Measurements from ENCODE around the gene SP1.
"Not testable (repeated sequence)": the region's sequence is repeated elsewhere in the genome, so short reads cannot be mapped to it uniquely, and the experiment has no call there.

SP1 gene

DNA sequence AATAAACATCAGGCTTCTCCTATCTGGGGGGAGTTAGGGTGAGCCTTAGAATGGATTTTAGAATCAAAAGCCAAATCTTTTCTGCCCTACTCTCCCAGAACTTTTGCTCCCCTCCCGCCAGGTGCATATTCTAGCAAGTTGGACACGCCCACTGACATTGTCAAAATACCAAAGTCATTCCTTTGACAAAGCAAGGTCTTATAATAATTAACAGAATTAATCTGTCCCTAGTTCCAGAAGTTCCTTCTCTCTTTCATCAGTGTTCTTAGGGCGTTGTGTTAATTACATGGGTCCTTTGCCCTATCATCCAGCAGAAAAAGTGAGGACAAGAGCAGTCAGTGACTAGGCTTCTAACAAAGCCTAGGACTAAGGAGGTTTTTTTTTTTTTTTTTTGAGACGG, 64.0 kb downstream of the SP1 start:
- no peak for DNase-seq (ENCODE audit: insufficient read length, low spot score)
- no peak for FAIRE-seq

DNA sequence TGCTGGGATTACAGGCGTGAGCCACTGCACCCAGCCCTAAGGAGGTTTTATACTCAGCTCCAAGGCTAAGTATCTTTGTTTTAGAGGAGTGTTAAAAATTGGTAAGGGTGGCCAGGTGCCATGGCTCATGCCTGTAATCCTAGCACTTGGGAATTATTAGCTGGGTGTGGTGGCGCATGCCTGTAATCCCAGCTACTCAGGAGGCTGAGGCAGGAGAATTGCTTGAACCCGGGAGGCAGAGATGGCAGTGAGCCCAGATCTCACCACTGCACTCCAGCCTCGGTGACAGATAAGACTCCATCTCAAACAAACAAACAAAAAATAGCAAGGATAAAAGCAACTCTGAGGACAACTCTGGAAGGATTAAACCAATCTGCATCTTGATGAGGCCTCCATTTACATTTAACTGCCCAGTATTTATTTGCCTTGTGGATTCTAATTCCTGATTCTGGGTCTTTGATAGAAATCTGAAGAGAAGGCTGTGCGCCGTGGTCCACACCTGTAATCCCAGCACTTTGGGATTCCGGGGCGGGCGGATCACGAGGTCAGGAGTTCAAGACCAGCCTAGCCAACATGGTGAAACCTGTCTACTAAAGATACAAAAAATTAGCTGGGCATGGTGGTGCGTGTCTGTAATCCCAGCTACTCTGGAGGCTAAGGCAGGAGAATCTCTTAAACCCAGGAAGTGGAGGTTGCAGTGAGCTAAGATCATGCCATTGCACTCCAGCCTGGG, 64.8 kb downstream of the SP1 start:
- not testable (repeated sequence) for DNase-seq (ENCODE audit: insufficient read length, low spot score); FAIRE-seq

DNA sequence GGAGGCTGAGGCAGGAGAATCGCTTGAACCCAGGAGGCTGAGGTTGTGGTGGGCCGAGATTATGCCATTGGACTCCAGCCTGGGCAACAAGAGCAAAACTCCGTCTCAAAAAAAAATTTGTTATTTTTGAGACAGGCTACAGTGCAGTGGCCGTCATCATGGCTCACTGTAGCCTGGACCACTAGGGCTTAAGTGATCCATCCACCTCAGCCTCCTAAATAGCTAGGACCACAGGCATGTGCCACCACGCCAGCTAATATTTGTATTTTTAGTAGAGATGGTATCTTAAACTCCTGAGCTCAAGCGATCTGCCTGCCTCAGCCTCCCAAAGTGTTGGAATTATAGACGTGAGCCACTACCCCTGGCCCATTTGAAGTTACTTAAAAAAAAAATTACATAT, 71.0 kb downstream of the SP1 start:
- FAIRE-seq (no peak), DNase-seq (ENCODE audit: insufficient read length, low spot score) (no peak)

DNA sequence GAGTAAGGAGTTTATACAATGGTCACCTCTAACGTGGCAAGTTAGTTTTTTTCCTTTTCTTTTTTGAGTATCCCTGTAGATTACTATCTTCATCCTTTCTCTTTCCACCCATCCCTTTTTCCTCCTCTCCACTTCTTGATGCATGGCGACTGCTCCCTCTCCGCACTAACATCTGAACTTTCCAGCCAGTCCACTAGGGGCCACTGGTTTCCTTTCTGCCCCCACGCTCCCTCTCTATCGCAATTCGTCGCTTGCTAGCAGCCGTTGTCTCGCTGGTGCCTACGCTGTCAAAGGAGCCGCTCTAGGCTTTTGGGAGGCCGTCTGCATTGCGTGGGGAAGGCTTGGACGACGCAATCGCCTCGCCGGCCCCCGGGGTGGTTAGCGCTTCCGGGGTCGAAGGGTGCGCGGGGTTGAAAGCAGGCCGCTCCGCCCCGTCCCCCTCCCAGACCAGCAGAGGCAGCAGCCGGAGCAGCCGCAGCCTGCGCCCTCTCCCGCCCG, 71.7 kb downstream of the SP1 start, which contains the start of gene PCBP2:
TSS of gene PCBP2 (plus strand) at position 442 of the 498 bp plus-strand sequence. CDS start 2,699 bp downstream, outside the sequence.
- peak; percentile 93 for DNase-seq (ENCODE audit: insufficient read length, low spot score)
- peak; percentile 95 for FAIRE-seq

DNA sequence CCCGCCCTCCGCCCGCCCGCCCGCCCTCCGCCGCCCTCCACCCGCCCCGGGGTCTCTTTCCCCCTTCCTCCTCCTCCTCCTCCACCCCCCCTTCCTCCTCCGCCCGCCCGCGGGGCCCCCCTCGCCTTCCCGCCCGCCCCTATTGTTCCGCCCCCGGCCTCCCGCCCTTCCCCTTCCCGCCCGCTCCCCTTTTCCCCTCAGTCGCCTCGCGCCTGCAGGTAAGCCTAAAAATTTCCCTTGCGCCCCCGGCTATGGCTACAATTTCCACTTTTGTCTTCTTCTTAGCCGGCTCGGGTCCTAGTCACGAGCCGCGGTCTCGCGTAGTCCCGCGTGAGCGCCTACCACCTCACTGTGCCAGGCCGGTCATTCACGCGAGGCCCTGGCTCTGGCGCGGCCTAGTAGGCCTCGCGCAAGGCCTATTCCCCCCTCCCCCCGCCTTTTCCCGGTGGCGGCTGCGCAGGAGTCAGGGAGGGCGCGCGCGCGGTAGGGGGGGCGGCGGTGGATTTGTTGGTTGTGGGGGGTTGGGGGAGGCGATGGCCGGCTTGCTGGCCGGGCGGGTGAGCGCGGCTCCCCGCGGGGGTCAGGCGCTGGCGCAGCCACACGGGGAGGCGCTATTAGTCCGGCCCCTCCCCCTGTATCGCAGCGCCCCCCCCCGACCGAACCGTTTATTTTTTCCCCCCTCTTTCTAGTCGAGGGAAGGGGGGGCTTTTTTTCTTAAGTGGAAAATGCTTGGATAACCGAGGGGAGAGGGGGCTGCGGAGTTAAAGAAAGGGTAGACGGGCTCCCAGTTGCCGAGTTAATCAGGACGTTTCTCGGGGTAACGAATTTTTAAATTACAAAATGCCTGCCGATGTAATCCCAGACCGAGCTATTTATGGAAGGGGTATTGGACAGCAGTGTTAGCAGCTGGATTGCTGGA, 72.4 kb downstream of the SP1 start:
- FAIRE-seq (no peak), DNase-seq (ENCODE audit: insufficient read length, low spot score) (peak; percentile 63)

DNA sequence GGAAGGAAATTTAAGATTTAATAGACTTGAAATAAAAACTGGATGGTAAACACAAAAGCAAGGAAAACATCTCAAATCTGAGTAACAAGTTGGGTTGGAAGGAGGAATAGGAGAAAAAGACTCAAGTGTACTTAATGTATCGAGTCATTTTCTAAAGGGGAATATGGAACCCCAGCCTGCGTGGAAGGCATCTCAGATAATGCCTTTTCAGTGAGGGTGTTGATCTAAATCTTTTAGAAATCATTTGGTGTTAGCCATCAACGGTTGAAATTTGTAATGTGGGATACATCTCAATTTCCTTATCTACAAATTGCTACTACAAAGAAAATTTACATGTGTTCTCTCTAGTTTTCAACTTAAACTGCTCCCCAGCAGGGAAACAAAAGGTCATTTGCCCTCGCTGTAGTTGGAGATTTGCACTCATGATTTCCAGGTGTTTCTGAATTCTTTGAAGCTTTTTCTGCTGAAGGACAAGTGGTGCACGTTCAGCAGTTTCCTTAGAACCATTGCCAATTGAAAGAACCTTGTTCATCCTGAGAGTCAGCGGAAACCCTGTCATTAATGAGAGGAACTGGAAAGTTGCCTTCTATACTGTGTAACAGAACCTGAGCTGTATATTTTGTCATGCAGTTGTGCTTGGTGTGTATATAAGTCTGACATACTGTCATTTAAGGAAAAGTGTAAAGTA, 74.1 kb downstream of the SP1 start:
- FAIRE-seq, result no peak
- no peak for DNase-seq (ENCODE audit: insufficient read length, low spot score)

DNA sequence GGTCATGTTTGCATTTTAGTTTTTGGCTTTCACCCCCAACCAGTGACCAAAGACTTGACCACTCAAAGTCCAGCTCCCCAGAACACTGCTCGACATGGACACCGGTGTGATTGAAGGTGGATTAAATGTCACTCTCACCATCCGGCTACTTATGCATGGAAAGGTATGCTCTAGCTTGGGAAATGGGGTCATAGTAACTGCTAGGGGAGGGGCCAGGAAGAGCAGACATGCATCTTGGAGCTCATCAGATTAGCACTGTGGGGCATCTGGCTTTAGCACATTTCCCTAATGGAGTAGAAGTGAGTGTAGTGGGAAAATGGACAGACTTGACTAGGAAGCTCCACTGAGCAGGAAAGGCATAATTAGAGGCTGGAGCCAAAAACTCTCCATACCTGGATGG, 74.7 kb downstream of the SP1 start:
- FAIRE-seq (no peak), DNase-seq (ENCODE audit: insufficient read length, low spot score) (no peak)

DNA sequence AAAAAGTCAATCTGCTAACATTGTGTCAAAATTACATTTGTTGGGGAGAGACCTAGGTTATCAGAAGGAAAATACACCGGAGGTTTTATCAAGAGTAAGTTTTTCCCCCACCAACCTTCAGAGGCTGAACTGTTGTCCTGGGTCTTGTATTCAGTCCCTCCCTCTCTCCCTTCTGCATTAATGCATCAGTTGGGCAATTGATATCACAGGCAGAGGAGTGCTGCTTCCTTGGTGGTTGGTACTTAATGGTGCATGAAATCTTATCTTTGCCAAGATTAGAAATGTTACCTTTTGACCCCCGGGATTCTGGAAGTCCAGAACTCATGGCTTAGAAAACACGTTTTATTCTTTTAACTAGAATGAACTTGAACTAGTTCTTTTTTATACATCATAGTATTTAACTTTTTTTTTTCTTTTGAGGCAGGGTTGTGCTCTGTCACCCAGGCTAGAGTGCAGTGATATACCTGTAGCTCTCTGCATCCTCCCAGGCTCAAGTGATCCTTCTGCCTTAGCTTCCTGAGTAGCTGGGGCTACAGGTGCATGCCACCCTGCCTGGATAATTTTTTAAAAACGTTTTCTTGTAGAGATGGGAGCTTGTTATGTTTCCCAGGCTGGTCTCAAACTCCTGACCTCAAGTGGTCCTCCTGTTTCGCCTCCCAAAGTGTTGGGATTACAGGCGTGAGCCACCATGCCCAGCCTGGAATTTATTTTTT, 76.8 kb downstream of the SP1 start:
- DNase-seq (ENCODE audit: insufficient read length, low spot score) (no peak), FAIRE-seq (no peak)

DNA sequence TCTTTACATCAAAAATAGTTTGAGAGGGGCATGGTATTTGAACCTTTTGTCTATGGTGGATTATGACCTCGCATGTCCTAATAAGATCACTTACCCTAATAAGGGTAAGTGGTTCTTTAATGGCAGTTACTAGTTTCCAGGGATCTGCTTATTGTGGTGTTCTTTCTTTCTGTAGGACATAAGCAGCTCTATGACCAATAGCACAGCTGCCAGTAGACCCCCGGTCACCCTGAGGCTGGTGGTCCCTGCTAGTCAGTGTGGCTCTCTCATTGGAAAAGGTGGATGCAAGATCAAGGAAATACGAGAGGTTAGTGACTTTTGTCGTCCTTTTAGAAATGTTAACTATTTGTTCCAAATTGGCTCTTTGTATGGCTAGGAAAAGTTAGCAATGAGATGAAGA, 79.1 kb downstream of the SP1 start:
- no peak for FAIRE-seq
- no peak for DNase-seq (ENCODE audit: insufficient read length, low spot score)

DNA sequence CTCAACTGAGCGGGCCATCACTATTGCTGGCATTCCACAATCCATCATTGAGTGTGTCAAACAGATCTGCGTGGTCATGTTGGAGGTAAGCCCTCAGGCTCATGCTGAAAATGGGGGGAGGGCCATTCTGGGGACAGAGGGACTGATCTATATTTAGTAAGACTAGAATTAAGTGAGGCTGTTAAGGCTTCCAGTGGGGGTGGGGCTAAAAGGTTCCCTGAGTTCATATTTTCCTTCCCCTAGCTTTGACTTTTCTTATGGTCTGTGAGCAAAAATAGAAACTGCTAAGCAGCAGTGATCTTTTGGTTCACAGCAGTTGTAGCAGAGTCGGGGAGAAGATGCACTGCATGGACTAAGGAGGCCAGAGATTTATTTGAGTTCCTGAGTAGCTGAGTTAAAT, 81.1 kb downstream of the SP1 start:
- FAIRE-seq (no peak), DNase-seq (ENCODE audit: insufficient read length, low spot score) (no peak)

DNA sequence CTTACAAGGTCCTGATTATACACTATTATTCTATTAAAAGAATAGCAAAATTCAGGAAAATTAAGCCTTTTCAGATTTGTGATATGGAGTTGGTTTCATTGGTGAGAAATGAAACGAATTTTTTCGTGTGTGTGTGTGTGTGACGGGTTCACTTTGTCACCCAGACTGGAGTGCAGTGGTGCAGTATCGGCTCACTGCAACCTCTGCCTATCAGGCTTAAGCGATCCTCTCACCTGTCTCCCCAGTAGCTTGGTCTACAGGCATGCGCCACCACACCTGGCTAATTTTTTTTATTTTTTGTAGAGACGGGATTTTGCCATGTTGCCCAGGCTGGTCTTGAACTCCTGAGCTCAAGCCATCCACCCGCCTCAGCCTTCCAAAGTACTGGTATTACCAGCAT, 81.6 kb downstream of the SP1 start:
- no peak for FAIRE-seq

DNA sequence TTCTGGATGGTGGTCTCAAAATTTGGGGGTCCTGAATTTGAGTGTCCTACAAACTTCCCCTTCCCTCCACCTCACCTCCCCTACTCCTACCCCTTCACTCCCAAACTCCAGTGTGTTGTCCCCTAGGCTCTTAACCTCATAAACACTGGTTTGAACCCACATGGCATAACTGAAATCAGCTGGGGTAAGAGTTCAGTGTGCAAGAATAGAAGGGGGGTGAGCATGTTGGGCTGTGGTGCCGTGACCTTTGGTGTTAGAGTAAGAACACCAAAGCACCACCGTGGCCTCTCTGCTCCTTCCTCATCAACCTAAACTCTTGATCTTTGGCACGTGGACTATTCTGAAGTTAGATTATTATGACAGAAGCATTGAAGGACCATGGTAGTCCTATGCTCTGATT, 83.0 kb downstream of the SP1 start:
- DNase-seq (ENCODE audit: insufficient read length, low spot score), result no peak
- FAIRE-seq, result no peak

More for the DNA sequence above, 81.6 kb downstream of the SP1 start:
- DNase-seq (ENCODE audit: insufficient read length, low spot score), result no peak

DNA sequence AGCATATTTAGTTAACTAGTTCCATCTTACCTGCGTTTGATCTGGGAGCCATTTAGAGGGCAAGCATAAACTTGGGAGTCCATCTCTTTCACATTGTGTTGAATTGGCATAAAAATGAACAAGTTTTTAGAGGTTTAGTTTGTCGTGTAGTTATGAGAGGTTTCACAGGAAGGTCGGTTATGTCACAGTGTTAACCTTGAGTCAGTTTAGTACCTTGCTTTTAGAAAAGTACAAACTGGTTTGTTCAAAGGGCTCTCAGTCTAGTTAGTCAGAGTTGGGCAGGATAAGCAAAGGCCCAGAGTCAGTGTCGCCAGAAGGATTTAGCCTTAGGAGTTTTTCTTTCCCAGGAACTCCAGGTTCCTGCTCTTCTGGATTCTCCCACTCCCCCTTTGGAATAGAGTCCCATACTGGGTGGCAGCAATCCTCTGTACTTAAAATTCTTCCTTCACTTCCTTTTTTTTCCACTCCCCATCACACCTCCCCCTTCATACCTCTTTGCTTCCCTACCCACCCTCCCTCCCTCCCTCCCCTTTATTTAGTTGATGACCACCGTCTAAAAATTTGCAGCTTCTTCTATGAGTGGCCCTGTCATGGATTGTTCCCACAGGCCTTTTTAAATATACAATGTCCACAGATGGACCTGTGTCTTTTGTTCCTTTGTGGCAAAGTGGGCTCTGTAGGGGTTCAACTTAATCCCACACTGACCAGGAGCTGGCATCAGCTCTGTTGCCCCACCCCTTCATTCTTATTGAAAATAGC, 84.0 kb downstream of the SP1 start:
- no peak for FAIRE-seq
- no peak for DNase-seq (ENCODE audit: insufficient read length, low spot score)

DNA sequence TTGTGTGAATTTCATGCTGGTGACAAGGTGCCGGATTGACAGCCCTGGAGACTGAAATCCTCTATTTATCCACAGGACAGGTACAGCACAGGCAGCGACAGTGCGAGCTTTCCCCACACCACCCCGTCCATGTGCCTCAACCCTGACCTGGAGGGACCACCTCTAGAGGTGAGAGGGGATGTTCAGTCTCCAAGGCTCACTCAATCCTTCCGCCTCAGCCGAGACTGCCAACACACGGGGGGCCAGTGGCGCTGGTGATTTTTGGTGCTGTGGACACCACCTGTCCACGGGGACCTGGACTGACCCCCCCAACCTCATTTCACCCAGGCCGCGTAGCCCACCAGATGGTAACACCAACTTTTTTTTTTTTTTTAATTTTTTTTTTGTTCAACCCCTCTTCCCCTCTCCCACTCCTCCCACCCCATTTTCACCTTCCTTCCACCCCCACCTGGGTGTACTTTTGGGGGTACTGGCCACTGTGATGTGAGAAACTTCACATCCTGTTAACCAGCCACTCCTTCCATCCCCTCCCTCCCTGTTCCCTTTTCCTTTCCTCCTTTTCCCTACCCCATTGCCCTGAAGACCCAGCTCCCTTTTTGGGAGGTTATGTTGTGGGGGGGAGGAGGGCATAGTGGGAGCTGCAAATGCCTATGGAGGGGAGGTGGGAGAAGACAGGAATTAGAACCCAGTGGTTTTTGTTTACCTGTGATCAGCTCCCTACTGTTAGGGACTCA, 84.9 kb downstream of the SP1 start:
- no peak for FAIRE-seq
- no peak for DNase-seq (ENCODE audit: insufficient read length, low spot score)

DNA sequence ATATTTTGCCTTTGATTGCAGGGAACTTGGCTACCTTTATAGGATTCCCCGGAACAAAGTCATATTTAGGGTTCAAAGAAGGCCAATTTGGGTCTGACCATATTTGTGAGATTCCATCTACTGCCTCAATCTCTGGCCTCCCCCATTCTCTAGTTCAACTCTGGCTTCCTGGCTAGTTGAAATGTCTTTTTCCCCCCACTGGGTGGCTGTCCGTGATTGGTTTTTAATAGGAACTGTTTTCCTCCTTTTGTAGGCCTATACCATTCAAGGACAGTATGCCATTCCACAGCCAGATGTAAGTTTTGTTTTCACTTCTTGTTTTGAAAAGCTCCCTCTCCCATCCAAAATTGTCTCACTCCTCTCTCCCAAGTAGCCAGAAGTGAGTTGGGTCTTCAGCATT, 85.7 kb downstream of the SP1 start:
- DNase-seq (ENCODE audit: insufficient read length, low spot score), result no peak
- FAIRE-seq, result no peak

Measured in GM19239 (cell line).